ENCODE measurements around the gene GPRC5D. TPM values are rescaled to one million over a fixed set of nuclear protein-coding genes. Genes with fewer than 3 reads are reported as not detected.

GPRC5D gene
- not detected for total RNA-seq

DNA sequence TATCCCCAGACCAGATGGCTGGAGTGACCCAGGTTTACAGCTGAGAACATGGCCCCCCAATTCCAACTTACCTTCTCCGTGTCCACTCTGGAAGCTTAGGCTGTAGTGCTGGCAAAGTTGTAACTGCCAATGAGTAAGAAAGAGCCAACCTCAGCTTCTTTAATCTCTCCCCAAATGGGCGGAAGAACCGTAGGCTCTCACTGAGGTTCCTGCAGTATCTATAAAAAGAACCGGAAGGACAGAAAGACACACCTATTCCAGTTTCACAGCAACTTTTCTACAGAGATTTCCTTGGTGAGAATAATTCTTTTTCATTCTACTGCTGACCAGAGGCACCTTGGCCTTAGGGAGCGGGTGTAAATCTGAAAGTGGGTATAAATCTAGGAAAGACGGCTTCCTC lies at the start of gene GPRC5D:
TSS of gene GPRC5D (minus strand) at position 135 of the 400 bp plus-strand sequence. CDS start 1,786 bp downstream, outside the sequence.
- H3K9me3 ChIP-seq (ENCODE audit: control insufficient read depth in 3 of 3, low read length in 3 of 3): no peaks in the 10 kb centered on the region
- H3K9ac ChIP-seq (ENCODE audit: low read depth in 1 of 3, low read length in 3 of 3): no peak within 1 kb of the TSS
- H3K4me3 ChIP-seq (ENCODE audit: low read length in 3 of 3): no peak within 1 kb of the TSS
- no peaks in the 10 kb centered on the region for H3K27me3 ChIP-seq (ENCODE audit: control insufficient read depth in 3 of 3, insufficient read depth in 3 of 3, low read length in 3 of 3)
- H3K4me1 ChIP-seq (ENCODE audit: control insufficient read depth in 3 of 3, insufficient read depth in 3 of 3, low read length in 3 of 3): no peaks in the 10 kb centered on the region
- no peak within 1 kb of the TSS for H3K27ac ChIP-seq (ENCODE audit: low read depth, low read length)
- no peaks in the 10 kb centered on the region for H3K36me3 ChIP-seq (ENCODE audit: control insufficient read depth in 3 of 3, insufficient read depth in 3 of 3, low read length in 3 of 3)

DNA sequence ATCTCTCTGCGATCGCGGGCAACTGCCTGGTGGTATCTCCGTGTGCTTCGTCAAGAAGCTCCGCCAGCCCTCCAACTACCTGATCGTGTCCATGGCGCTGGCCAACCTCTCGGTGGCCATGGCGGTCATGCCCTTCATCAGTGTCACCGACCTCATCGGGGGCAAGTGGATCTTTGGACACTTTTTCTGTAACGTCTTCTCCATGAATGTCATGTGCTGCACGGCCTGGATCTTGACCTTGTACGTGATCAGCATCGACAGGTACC lies 49.7 kb upstream of the GPRC5D start:
- Histone ChIP-seq H3K9ac (ENCODE audit: low read depth in 1 of 3, low read length in 3 of 3) (peak overlapping the region; percentile 51 to 80 (median 80)), H3K36me3 (ENCODE audit: control insufficient read depth in 3 of 3, insufficient read depth in 3 of 3, low read length in 3 of 3) (no peaks in the 10 kb centered on the region), H3K4me1 (ENCODE audit: control insufficient read depth in 3 of 3, insufficient read depth in 3 of 3, low read length in 3 of 3) (peaks cover 18 to 29% (median 24%) of the 10 kb centered on the region in 3 donors), H3K27me3 (ENCODE audit: control insufficient read depth in 3 of 3, insufficient read depth in 3 of 3, low read length in 3 of 3) (no peaks in the 10 kb centered on the region), H3K4me3 (ENCODE audit: low read length in 3 of 3) (peak overlapping the region; percentile 40 to 85 (median 84)), H3K9me3 (ENCODE audit: control insufficient read depth in 3 of 3, low read length in 3 of 3) (no peaks in the 10 kb centered on the region), H3K27ac (ENCODE audit: low read depth, low read length) (peak overlapping the region; percentile 84)

DNA sequence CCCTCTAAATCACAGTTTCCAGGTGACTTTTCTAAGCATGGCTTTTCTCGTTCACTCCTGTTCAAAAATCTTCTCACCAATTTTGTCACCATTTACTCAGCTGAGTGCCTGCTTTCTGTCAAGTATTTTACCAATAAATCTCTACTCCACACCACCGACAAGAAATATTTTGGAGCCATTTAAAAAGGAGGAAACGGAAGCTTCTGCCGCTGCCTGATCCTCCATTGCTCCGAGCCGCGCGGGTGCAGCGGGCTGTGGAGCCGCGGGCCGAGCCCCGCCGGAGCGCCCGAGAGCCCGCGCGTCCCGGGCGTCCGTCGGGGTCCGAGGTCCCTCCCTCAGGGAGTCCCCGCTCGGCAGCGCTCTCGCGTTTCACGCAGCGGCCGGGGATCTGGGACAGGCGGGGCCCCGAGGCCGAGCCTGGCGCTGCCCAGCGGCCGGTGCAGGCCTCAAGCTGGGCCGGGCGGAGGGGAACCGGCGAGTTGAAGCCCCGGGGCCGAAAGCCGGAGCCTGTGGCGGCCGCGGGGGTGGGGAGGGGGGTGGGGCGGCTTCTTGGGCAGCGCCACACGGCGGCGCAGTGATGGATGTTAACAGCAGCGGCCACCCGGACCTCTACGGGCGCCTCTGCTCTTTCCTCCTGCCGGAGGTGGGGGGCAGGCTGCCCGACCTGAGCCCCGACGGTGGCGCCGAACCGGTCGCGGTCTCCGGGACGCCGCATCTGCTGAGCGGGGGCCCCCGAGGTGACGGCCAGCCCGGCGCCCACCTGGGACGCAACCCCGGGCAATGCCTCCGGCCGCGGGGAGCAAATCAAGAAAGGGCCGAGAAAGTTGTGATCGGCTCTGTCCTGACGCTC lies 49.2 kb upstream of the GPRC5D start:
- no peaks in the 10 kb centered on the region for H3K9me3 ChIP-seq (ENCODE audit: control insufficient read depth in 3 of 3, low read length in 3 of 3)
- peaks cover 18 to 29% (median 24%) of the 10 kb centered on the region in 3 donors for H3K4me1 ChIP-seq (ENCODE audit: control insufficient read depth in 3 of 3, insufficient read depth in 3 of 3, low read length in 3 of 3)
- H3K36me3 ChIP-seq (ENCODE audit: control insufficient read depth in 3 of 3, insufficient read depth in 3 of 3, low read length in 3 of 3): no peaks in the 10 kb centered on the region
- peak overlapping the region; percentile 80 for H3K9ac ChIP-seq (ENCODE audit: low read depth in 1 of 3, low read length in 3 of 3)
- peak overlapping the region; percentile 79 to 85 (median 84) for H3K4me3 ChIP-seq (ENCODE audit: low read length in 3 of 3)
- H3K27me3 ChIP-seq (ENCODE audit: control insufficient read depth in 3 of 3, insufficient read depth in 3 of 3, low read length in 3 of 3): no peaks in the 10 kb centered on the region
- peak overlapping the region; percentile 84 for H3K27ac ChIP-seq (ENCODE audit: low read depth, low read length)

DNA sequence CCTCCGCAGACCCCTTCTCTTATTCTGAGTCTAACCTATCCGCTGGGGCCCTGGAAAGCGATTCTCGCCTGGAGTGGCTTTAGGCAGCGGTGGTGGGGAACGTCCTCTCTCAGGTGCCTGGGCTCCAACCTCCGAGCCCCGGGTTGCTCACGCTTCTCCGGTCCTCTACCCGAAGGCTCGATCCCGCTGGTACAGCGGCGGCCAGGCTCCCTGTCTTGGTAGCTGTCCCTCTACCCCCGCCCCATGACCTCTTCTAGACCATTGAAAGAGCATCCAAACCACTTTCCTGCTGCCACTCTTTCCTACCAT lies 48.6 kb upstream of the GPRC5D start:
- Histone ChIP-seq H3K36me3 (ENCODE audit: control insufficient read depth in 3 of 3, insufficient read depth in 3 of 3, low read length in 3 of 3) (no peaks in the 10 kb centered on the region), H3K9me3 (ENCODE audit: control insufficient read depth in 3 of 3, low read length in 3 of 3) (no peaks in the 10 kb centered on the region), H3K9ac (ENCODE audit: low read depth in 1 of 3, low read length in 3 of 3) (peak overlapping the region; percentile 80), H3K27ac (ENCODE audit: low read depth, low read length) (peak overlapping the region; percentile 84), H3K27me3 (ENCODE audit: control insufficient read depth in 3 of 3, insufficient read depth in 3 of 3, low read length in 3 of 3) (no peaks in the 10 kb centered on the region), H3K4me1 (ENCODE audit: control insufficient read depth in 3 of 3, insufficient read depth in 3 of 3, low read length in 3 of 3) (peaks cover 18 to 29% (median 24%) of the 10 kb centered on the region in 3 donors), H3K4me3 (ENCODE audit: low read length in 3 of 3) (peak overlapping the region; percentile 79 to 85 (median 84))

DNA sequence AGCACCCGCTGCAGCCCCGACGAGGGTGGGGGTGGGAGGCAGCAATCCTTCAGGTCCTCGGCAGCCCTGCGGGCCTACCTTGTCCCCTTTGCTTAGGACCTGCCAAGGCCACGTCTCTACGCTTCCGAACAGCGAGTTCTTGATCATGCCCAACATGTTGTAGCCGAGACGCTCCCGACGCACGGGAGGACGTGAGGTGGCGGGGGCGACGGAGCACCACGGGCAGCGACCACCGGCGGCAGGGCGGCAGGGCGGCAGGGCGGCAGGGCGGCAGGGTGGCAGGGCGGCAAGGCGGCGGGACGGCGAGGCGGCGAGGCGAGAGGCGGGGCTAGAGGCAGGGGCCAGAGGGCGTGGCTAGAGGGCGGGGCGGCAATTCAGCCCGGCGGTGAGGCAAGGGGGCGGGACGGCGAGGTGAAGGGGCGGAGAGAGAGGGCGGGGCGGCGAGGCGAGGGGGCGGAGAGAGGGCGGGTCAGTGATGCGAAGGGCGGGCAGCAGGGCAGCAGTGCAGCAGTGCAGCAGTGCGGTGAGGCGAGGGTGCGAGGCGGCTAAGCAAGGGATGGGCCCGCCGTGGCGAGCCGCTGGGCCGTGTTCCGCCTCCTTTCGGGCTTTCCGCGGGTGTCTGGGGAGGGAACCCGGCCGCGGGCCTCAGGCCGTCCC lies 48.1 kb upstream of the GPRC5D start, which contains the start of gene HEBP1:
TSS of gene HEBP1 (minus strand) at position 307 of the 657 bp plus-strand sequence. CDS start at position 156, 151 bp downstream.
- H3K4me1 ChIP-seq (ENCODE audit: control insufficient read depth in 3 of 3, insufficient read depth in 3 of 3, low read length in 3 of 3): peaks cover 18 to 29% (median 24%) of the 10 kb centered on the region in 3 donors

DNA sequence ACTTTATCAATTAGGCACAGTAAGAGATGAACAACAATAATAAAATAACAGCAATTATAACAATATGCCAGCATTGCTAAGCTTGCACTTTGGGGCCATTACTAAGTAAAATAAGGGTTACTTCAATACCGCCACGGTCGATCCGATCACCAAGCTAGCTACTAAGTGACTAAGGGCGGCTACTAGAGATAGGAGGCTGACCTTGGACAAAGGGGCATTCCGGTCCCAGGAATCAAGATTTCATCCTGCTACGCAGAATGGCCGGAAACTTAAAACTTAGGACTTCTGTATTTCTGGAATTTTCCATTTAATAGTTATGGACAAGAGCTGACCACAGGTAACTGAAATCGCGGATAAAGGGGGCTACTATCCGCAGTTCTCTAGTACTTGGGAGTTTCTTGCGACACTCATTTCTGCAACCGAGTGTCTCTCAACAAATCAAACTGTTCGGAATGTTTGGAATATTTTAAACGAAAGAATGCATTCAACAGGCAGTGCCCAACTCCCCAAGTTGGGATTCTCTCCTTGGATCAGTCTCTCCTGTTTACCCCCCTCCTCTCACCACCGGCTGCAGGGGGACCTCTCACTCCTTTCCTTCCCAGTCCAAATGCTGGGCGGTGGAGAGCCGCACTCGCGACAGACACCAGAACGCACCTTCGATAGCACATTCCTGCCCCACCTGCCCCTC lies 47.4 kb upstream of the GPRC5D start:
- Histone ChIP-seq H3K9me3 (ENCODE audit: control insufficient read depth in 3 of 3, low read length in 3 of 3) (no peaks in the 10 kb centered on the region), H3K4me3 (ENCODE audit: low read length in 3 of 3) (peak overlapping the region; percentile 95 to 96 (median 95)), H3K4me1 (ENCODE audit: control insufficient read depth in 3 of 3, insufficient read depth in 3 of 3, low read length in 3 of 3) (peaks cover 18 to 29% (median 24%) of the 10 kb centered on the region in 3 donors), H3K27me3 (ENCODE audit: control insufficient read depth in 3 of 3, insufficient read depth in 3 of 3, low read length in 3 of 3) (no peaks in the 10 kb centered on the region), H3K36me3 (ENCODE audit: control insufficient read depth in 3 of 3, insufficient read depth in 3 of 3, low read length in 3 of 3) (no peaks in the 10 kb centered on the region), H3K27ac (ENCODE audit: low read depth, low read length) (peak overlapping the region; percentile 84), H3K9ac (ENCODE audit: low read depth in 1 of 3, low read length in 3 of 3) (peak overlapping the region; percentile 86 to 92 (median 92))

More for the DNA sequence above, 48.1 kb upstream of the GPRC5D start, which contains the start of gene HEBP1:
- no peaks in the 10 kb centered on the region for H3K9me3 ChIP-seq (ENCODE audit: control insufficient read depth in 3 of 3, low read length in 3 of 3)
- no peaks in the 10 kb centered on the region for H3K27me3 ChIP-seq (ENCODE audit: control insufficient read depth in 3 of 3, insufficient read depth in 3 of 3, low read length in 3 of 3)
- H3K36me3 ChIP-seq (ENCODE audit: control insufficient read depth in 3 of 3, insufficient read depth in 3 of 3, low read length in 3 of 3): no peaks in the 10 kb centered on the region
- peak within 1 kb of the TSS; percentile 86 to 92 (median 92) for H3K9ac ChIP-seq (ENCODE audit: low read depth in 1 of 3, low read length in 3 of 3)
- peak within 1 kb of the TSS; percentile 84 for H3K27ac ChIP-seq (ENCODE audit: low read depth, low read length)
- H3K4me3 ChIP-seq (ENCODE audit: low read length in 3 of 3): peak within 1 kb of the TSS; percentile 95 to 96 (median 95)

DNA sequence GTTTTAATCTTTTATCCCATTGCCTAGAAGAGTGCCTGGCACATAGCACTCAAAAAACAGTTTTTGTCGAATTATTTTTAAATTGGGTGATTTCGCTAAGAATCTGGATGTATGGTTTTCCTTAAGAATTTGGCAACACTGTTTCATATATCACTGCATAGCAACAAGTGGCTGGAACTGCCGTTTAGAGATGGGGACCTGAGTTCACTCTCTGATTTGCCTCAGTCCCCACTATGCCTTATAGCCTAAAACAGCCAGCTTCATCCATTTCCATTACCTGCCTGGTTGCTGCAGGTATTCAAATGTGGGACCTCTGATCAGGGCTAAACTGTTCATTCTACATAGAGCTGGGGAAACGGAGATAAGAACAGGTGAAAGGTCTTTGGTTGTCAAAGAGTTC lies 46.3 kb upstream of the GPRC5D start:
- H3K9me3 ChIP-seq (ENCODE audit: control insufficient read depth in 3 of 3, low read length in 3 of 3): no peaks in the 10 kb centered on the region
- H3K27me3 ChIP-seq (ENCODE audit: control insufficient read depth in 3 of 3, insufficient read depth in 3 of 3, low read length in 3 of 3): no peaks in the 10 kb centered on the region
- no peaks in the 10 kb centered on the region for H3K36me3 ChIP-seq (ENCODE audit: control insufficient read depth in 3 of 3, insufficient read depth in 3 of 3, low read length in 3 of 3)
- H3K4me3 ChIP-seq (ENCODE audit: low read length in 3 of 3): no peak overlapping the region
- H3K27ac ChIP-seq (ENCODE audit: low read depth, low read length): no peak overlapping the region
- peaks cover 18 to 29% (median 24%) of the 10 kb centered on the region in 3 donors for H3K4me1 ChIP-seq (ENCODE audit: control insufficient read depth in 3 of 3, insufficient read depth in 3 of 3, low read length in 3 of 3)
- no peak overlapping the region for H3K9ac ChIP-seq (ENCODE audit: low read depth in 1 of 3, low read length in 3 of 3)

DNA sequence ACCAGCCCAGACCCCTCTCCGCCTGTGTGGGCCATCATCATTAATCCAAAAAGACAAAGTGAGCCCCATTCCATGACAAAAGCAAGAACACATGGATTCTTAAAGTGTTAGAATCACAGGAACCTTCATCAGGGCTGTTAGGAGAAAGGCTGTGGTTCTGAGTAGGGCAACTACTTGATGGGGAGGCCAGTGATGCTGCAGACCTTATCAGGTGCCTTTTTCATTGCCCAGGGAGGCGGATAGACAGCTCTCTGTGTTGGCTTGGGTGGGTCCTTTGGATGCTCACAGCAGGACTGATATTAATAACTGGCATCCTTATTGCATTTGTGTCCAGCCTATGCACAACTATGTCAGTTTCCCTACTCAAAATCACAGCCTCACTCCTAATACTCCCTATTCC lies 45.8 kb upstream of the GPRC5D start:
- Histone ChIP-seq H3K36me3 (ENCODE audit: control insufficient read depth in 3 of 3, insufficient read depth in 3 of 3, low read length in 3 of 3) (no peaks in the 10 kb centered on the region), H3K4me3 (ENCODE audit: low read length in 3 of 3) (no peak overlapping the region), H3K27me3 (ENCODE audit: control insufficient read depth in 3 of 3, insufficient read depth in 3 of 3, low read length in 3 of 3) (no peaks in the 10 kb centered on the region), H3K4me1 (ENCODE audit: control insufficient read depth in 3 of 3, insufficient read depth in 3 of 3, low read length in 3 of 3) (peaks cover 18 to 29% (median 24%) of the 10 kb centered on the region in 3 donors), H3K9ac (ENCODE audit: low read depth in 1 of 3, low read length in 3 of 3) (no peak overlapping the region), H3K27ac (ENCODE audit: low read depth, low read length) (no peak overlapping the region), H3K9me3 (ENCODE audit: control insufficient read depth in 3 of 3, low read length in 3 of 3) (no peaks in the 10 kb centered on the region)

DNA sequence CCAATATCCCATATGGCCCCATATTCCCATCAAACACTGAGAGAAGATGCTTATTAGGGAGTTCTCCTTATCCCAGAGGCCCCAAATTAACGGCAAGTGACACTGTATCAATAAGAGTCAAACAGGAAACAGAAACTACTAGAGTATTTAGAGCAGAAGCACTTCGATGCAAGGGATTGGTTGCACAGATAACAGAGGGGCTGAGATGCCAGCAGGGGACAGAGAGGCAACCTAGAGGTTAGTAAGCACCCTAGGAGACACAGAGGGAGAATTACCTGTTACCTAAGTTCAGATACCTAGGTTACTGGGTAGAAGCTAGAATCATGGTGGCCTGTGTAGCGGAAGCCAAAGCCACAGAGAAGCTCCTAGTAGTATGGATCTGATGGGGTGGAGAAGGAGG lies 45.2 kb upstream of the GPRC5D start:
- Histone ChIP-seq H3K9ac (ENCODE audit: low read depth in 1 of 3, low read length in 3 of 3) (peak overlapping the region in 1 of 3 donors; percentile 55), H3K9me3 (ENCODE audit: control insufficient read depth in 3 of 3, low read length in 3 of 3) (no peaks in the 10 kb centered on the region), H3K4me1 (ENCODE audit: control insufficient read depth in 3 of 3, insufficient read depth in 3 of 3, low read length in 3 of 3) (peaks cover 18 to 29% (median 24%) of the 10 kb centered on the region in 3 donors), H3K4me3 (ENCODE audit: low read length in 3 of 3) (no peak overlapping the region), H3K27ac (ENCODE audit: low read depth, low read length) (no peak overlapping the region), H3K36me3 (ENCODE audit: control insufficient read depth in 3 of 3, insufficient read depth in 3 of 3, low read length in 3 of 3) (no peaks in the 10 kb centered on the region), H3K27me3 (ENCODE audit: control insufficient read depth in 3 of 3, insufficient read depth in 3 of 3, low read length in 3 of 3) (no peaks in the 10 kb centered on the region)
